ENCODE results near the gene YIPF1. TPM values are rescaled to one million over a fixed set of nuclear protein-coding genes. Genes with fewer than 3 reads are reported as not detected.

YIPF1 gene
- total RNA-seq, 6 experiments from 2014 or later, result 20.5 to 34.5 (median 25.4) TPM

DNA sequence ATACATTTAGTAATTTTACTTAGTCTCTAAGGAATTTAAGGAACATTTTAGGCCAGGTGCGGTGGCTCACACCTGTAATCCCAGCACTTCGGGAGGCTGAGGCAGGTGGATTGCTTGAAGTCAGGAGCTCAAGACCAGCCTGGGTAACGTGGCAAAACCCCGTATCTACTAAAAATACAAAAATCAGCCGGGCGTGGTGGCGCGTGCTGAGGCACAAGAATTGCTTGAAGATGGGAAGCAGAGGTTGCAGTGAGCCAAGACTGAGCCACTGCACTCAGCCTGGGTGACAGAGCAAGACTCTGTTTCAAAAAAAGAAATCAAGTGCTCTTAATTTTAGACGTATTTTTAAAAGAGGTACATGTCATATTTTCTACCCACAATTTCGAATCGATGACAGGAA lies 54.8 kb downstream of the YIPF1 start:
- no peaks in the 10 kb centered on the region for H3K36me3 ChIP-seq
- no peak overlapping the region for H3K4me3 ChIP-seq
- WGBS (ENCODE audit: insufficient coverage, low coverage, low lambda C conversion rate, missing lambda C conversion rate), result 98% methylated on average over 11 of the region's 11 CpGs
- DNase-seq, result no peak
- no peaks in the 10 kb centered on the region for H3K9me3 ChIP-seq
- H3K4me1 ChIP-seq, result peaks cover 0 to 8% (median 0%) of the 10 kb centered on the region in 4 donors
- intact Hi-C loops (cut with DNase I), result no loop called here
- TF ChIP-seq, protein P1, sequence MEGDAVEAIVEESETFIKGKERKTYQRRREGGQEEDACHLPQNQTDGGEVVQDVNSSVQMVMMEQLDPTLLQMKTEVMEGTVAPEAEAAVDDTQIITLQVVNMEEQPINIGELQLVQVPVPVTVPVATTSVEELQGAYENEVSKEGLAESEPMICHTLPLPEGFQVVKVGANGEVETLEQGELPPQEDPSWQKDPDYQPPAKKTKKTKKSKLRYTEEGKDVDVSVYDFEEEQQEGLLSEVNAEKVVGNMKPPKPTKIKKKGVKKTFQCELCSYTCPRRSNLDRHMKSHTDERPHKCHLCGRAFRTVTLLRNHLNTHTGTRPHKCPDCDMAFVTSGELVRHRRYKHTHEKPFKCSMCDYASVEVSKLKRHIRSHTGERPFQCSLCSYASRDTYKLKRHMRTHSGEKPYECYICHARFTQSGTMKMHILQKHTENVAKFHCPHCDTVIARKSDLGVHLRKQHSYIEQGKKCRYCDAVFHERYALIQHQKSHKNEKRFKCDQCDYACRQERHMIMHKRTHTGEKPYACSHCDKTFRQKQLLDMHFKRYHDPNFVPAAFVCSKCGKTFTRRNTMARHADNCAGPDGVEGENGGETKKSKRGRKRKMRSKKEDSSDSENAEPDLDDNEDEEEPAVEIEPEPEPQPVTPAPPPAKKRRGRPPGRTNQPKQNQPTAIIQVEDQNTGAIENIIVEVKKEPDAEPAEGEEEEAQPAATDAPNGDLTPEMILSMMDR (IDR thresholded peaks at IDR 0.05), result no peak
- TF ChIP-seq POLR2A (IDR thresholded peaks at IDR 0.05), result no peak
- H3K27ac ChIP-seq, result no peak overlapping the region
- no peak for ATAC-seq
- H3K27me3 ChIP-seq, result no peaks in the 10 kb centered on the region

DNA sequence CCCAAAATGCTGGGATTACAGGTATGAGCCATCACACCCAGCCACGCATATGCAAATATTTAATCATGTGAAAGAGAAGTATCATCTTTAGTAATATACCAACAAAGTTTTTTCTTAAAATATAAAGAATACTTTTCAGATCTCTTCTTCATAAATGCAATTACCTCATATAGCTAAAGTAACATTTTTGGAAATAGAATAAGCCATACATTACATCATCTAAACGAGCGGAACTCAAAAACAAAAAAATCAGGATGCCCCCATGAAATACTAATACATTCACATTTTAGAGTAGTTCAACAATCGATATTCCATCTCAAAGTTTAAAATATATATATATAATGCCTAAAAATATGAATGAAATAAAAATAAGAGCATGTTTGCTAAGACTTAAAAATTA lies 56.2 kb downstream of the YIPF1 start:
- 87% methylated on average over 4 of the region's 4 CpGs for WGBS (ENCODE audit: insufficient coverage, low coverage, low lambda C conversion rate, missing lambda C conversion rate)

DNA sequence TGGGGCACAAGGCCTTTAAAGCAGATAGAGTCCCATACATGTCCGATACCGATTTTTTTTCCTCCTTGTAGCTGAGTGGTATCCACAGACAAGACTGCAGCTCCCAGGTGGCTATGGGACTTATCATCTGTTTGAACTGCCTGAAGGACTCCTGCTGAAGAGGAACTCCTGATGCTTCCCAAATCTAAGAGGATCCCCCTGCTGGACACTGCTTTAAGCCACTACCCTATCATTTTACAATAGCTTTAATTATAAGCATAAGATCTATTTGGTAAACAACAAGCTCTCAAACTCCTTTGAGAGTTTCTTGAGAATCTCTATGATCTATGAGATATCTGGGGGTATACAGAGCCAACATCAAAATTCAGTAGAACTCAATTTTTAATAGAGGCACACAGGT lies 63.2 kb downstream of the YIPF1 start:
- TF ChIP-seq POLR2A (IDR thresholded peaks at IDR 0.05), result no peak
- TF ChIP-seq, protein P1 (IDR thresholded peaks at IDR 0.05), result no peak
- WGBS (ENCODE audit: insufficient coverage, low coverage, low lambda C conversion rate, missing lambda C conversion rate), result 100% methylated on average over 2 of the region's 2 CpGs
- Histone ChIP-seq H3K9me3 (no peaks in the 10 kb centered on the region), H3K4me1 (no peaks in the 10 kb centered on the region), H3K27ac (no peak overlapping the region), H3K27me3 (no peaks in the 10 kb centered on the region), H3K36me3 (peaks cover 0 to 11% (median 0%) of the 10 kb centered on the region in 4 donors), H3K4me3 (no peak overlapping the region)
- intact Hi-C loops (cut with DNase I), result no loop called here
- ATAC-seq (no peak), DNase-seq (no peak)

More for the DNA sequence above, 56.2 kb downstream of the YIPF1 start:
- Histone ChIP-seq H3K9me3 (no peaks in the 10 kb centered on the region), H3K4me1 (peaks cover 0 to 8% (median 0%) of the 10 kb centered on the region in 4 donors), H3K27ac (no peak overlapping the region), H3K4me3 (no peak overlapping the region), H3K27me3 (no peaks in the 10 kb centered on the region), H3K36me3 (no peaks in the 10 kb centered on the region)
- TF ChIP-seq, protein P1 (IDR thresholded peaks at IDR 0.05), result no peak
- no peak for TF ChIP-seq POLR2A (IDR thresholded peaks at IDR 0.05)
- ATAC-seq (no peak), DNase-seq (no peak)
- intact Hi-C loops (cut with DNase I), result no loop called here

DNA sequence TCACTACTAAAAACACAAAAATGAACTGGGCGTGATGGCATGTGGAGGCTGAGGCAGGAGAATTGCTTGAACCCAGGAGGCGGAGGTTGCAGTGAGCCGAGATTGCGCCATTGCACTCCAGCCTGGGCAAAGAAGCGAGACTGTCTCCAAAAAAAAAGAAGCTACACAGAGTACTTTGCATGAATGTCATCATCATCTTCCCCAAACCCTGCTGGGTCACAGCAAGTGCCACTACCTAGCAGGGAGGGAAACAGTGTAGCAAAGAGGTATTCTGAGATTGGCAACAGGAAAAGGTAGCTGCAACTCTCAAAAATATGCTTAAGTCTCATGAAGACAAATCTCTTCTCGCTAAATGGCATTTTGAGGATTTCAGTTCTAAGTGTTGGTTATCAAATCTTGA lies 64.3 kb downstream of the YIPF1 start:
- H3K4me1 ChIP-seq, result no peaks in the 10 kb centered on the region
- DNase-seq (no peak), ATAC-seq (no peak)
- TF ChIP-seq POLR2A (IDR thresholded peaks at IDR 0.05), result no peak
- TF ChIP-seq, protein P1 (IDR thresholded peaks at IDR 0.05), result no peak
- peaks cover 0 to 11% (median 0%) of the 10 kb centered on the region in 4 donors for H3K36me3 ChIP-seq
- no peak overlapping the region for H3K27ac ChIP-seq
- H3K9me3 ChIP-seq, result no peaks in the 10 kb centered on the region
- 85% methylated on average over 4 of the region's 6 CpGs for WGBS (ENCODE audit: insufficient coverage, low coverage, low lambda C conversion rate, missing lambda C conversion rate)
- no peaks in the 10 kb centered on the region for H3K27me3 ChIP-seq
- intact Hi-C loops (cut with DNase I), result no loop called here
- no peak overlapping the region for H3K4me3 ChIP-seq

DNA sequence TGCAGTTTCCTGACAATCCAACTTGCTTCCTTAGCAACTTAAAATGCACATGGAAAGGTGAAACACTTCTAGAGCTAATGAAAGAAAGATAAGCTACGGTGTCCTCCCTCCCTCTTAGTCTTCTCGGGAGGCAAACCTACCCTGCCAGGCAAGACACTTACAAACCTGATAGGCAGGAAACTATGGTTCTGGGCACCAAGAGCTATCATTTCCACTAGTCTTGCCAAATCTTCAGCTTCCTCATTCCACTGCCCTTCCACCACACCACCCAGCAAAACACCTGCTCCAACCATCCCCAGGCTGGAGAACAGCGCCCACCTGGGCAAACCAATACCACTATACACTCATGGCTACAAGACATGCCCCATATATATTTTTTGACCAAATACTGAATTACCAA lies 66.7 kb downstream of the YIPF1 start:
- TF ChIP-seq POLR2A (IDR thresholded peaks at IDR 0.05), result no peak
- TF ChIP-seq, protein P1 (IDR thresholded peaks at IDR 0.05), result no peak
- intact Hi-C loops (cut with DNase I), result no loop called here
- peaks cover 0 to 11% (median 2%) of the 10 kb centered on the region in 4 donors for H3K36me3 ChIP-seq
- ATAC-seq, result no peak
- DNase-seq, result no peak
- no peak overlapping the region for H3K4me3 ChIP-seq
- no peaks in the 10 kb centered on the region for H3K27me3 ChIP-seq
- H3K4me1 ChIP-seq, result no peaks in the 10 kb centered on the region
- no peaks in the 10 kb centered on the region for H3K9me3 ChIP-seq
- no peak overlapping the region for H3K27ac ChIP-seq
- 88% methylated on average over 3 of the region's 3 CpGs for WGBS (ENCODE audit: insufficient coverage, low coverage, low lambda C conversion rate, missing lambda C conversion rate)
